NCI-H1436 (cell line): Measurements from ENCODE around the gene EML6.
A peak's percentile ranks its signal among the peaks of the same experiment; 100 is the strongest.

Source experiments
- DNase-seq: peaks from one replicate; lab custom pipeline; 2025; lab: John Stamatoyannopoulos, UW

EML6 gene

DNA sequence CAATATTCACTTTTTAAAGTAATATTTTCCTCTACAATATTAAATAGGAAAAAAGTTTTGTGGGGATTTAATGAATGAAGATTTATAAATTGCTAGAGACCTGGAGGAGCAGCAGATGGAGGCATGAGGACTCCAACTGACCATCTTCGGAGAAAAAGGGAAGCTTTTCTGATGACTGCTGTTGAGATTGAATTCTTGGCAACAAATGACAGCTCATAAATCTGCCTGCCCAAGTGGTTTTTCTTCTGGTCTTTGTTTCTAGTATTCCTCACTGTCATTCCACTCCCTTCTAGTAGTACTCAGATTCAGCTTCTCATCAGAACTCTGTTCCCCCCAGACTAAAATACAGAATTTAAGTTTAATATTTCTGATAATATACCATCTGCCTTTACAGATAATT lies 157.0 kb downstream of the EML6 start:
- no peak for DNase-seq

DNA sequence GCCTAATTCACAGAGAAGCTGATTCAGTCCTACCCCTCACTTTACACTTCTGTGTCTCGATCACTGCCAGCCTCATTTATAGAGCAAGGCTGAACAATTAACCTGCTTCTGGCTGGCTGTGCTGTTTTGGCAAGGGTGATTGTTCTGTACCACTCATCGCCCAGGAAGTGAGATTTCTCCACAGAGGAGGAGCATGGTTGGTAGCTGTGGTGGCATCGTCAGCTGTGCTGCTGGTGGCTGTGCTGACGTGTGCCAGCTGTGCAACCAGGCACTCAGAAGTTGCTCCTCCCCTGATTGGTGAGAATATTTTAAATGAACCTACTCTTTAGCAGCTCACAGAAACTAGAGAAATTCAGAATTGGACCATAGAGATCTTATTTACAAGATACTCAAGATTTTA lies 158.3 kb downstream of the EML6 start:
- no peak for DNase-seq

DNA sequence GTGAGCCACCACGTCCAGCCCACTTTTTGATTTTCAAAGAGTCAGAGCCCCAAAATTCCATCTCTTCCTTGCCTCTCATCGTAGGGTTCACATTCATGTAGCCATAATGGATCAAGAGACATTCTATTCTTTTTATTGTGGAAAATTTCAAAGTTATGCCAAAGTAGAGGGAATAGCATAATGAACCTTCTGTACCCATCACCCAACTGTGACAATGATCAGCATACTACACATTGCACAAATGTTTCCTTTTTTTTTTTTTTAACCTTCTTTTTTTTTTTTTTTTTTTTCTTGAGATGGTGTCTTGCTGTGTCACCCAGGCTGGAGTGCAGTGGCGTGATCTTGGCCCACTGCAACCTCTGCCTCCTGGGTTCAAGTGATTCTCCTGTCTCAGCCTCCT lies 162.4 kb downstream of the EML6 start:
- DNase-seq: no peak

DNA sequence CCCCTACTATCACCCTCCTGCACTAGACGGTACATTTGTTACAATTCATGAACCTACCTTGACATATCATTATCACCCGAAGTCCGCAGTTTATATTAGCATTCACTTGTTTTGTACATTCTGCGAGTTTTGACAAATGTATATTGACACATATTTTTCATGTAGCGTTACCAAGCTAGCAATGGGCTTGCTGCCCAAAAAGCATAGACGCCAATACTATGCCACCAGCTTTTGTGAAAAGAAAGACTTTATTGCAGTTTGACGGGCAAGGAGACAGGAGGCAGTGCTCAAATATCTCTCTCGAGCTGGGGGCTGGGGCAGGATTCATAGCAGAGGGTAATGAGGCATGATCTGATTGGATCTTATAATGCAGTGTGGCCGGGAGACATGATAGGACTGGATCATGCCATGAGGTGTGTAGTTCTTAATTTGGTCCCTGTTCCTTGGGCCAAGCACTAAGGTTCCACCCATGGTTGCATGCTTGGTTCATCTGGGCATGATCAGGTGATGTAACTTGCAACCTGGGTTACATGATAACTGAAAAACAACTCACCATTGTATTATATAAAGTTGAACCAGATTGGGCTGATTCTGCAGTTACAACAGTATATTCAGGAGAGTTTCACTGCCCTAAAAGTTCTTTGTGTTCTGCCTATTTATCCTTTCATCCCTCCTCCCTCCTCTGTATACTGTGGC lies 164.5 kb downstream of the EML6 start:
- no peak for DNase-seq

DNA sequence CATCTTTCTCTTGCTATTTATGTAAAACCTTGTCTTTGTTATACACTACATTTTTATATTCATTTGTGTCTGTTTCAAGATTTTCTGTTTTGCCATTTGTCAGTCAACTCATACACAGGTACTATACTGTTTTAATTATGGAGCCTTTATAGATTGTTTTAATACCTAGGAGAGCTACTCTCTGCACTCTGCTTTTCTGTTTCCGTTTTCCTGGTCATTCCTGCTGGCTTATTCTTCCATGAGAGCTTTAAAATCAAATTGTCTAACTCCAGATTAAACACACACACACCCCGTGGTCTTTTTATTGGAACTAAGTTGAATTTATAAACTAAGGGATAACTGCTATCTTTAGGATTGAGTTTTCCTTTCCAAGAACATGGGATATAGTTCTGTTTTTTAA lies 165.6 kb downstream of the EML6 start:
- DNase-seq: no peak

DNA sequence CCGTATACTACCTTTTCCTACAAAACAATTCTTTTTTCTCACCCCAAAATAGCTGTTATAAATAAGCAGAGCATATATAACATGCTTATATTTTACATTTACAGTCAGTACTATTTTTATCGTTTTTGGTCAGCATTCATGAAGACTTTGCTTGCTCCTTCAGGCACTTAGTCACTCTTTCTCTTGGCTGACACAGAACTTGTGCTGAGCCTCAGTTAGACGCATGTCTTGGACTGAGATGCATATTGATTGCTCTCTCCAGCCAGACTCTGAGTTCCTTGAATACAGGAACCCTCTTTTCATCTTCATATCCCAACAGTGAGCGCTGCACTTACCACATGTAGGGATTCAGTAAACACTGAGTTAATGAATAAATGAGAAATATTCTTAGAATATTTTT lies 168.4 kb downstream of the EML6 start:
- no peak for DNase-seq

DNA sequence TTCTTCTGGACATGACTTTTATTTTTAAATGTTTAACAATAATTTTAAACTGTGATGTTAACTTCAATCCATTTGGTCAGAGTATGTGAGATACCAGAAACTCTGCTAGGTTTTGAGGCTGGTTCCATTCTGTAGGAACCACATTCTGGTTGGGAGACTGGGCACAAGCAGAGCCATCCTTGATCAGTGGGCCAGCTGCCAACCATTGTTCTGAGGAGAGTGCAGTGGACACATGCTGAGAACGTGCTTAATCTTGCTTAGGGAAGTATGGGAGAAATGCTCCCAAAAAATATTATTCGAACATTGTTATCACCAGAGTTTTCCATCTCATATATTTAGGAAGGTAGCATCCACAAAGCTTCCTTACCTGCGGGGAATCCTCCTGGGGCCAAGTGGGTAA lies 171.0 kb downstream of the EML6 start:
- no peak for DNase-seq

DNA sequence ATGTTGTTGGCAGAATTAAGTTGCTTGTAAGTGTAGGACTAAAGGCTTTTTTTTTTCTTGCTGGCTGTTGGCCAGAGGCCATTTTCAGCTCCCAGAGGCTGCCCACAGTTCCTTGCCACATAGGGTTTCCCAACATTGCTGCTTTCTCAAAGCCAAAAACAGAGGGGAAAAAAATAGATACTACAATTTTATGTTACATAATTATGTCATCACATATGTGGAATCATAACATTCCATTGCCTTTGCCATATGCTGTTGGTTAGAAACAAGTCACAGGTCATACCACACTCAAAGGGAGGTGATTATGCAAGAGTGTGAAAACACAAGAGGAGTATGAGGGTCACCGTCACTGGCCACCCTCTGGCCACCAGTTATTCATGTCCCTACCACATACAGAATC lies 172.3 kb downstream of the EML6 start:
- no peak for DNase-seq

DNA sequence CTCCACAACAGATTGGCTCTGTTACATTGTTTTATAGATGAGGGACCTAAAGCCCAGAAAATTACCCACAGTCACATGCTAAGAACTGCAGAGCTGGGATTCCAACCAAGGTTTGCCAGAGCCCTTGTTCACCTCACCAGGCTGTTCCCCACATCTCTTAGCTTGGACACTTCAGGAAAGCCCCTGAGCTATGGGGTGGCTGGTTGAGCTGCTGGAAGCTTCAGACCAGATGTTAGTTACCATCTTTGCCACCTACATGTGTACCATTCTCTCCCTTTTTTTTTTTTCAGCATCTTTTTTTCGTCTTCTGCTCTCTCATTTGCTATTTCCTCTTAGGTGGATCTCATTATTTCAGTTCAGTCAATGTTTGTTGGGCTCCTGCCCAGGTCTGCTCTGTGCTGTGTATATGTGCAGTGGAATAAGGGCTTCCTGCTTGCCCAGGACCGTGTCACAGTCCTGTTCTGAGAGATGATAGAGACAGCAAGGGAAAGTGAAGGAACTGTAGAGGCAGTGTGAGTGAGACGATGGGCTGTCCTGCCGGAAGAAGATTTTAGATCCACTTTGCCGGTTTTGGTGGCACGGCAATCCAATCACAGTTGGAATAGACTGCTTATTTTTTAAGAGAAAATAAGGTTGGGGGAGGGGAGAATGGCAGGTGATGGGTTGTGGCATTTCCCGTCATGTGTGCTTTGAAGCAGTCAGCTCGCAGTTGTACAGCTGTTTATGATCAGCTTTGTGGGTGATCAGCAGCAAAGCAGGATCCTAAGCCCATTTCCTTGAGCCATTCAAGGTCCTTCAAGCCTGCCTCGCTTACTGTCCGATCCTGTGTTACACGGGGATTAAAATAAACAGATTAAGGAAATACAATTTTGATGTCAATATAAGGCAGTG lies 174.2 kb downstream of the EML6 start:
- no peak for DNase-seq

DNA sequence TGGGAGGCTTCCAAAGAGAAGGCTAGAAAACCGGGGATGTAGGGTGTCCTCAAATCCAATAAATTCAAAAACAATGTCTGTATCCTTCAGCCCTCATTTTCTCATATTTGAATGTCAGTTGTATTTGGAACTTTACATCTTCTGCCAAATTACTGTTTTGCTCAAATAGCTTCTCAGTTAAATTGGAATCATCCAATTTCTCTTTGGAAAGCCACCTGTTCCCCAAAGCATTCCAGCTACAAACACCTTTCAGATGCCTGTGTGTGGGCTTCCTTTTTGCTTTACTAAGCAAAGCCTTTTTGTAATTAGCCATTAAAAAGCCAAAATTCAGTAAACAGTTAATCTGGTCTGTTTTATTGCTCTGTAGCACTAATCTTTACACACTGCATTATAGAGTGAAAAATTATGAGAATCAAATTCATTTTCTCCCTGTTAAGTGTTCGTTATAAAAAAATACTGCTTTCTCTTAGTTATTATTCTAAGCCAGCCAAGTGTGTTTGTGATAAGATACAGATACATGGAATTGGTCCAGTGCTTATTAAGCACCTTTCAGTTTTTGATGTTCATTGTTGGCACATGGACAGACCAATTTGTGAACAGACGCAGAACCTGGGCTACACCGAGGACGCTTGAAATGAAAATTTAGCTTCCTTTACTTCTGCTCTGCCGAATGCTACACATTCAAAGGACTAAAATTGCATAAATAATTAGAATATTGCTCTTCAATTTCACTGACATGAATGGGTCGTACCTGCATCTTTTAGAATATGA lies 175.2 kb downstream of the EML6 start:
- no peak for DNase-seq

DNA sequence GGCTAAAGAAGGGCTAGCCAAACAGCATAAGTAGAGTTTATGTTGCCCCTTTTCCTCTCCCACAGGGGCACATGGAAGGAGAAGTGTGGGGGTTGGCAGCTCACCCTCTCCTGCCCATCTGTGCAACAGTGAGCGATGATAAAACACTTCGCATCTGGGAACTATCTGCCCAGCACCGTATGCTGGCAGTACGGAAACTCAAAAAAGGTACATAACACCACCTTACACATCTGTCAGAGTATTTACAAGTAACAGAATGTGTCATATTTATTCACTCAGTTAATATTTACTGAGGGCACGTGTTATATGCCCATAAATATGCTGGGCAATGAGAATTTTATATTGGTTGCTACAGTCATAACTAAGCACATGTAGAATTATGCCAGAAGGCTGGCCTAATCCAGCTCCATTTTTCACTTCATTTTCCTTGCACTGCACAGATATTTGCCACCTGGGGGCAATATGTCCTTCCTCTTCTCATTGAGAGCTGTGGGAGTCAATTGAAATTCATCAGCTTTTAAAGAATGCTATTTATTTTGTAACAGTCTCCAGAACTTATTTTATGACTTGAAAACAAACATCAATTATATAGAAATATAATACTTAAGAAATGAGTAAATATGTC lies 176.2 kb downstream of the EML6 start:
- DNase-seq: peak; percentile 2

DNA sequence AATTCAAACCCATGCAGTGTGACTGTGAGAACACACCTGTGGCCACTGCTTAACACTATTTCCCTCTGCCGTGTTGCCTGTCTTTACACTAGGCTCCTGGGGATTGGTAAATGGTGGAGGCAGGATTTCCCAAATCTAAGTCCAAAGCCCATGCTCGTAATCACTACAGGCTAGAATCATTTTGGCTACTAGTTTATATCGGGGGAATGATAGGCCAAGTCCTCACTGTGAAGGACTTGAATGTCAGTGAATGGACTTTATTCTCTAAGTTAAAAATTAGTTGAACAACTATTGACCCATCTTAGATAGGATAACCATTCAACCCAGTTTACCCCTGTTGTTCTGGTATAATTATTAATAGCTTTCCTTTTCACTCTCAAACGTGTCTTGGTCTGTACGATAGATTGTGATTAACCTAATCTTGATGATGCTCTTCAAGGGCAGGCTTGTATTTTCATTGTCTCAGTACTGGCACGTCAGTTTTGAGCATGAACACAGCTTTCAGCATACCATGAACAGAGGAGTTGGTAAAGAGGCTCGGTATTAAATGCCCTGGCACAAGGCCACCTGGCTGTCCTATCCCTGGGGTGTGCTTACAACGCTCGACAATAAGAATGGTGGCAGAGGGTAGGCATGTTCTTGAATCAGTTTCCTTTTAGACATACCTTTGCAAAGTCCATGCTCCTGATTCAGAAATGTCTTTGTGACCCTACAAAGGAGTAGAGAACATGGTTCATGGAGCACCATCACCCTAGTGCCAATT lies 177.9 kb downstream of the EML6 start:
- DNase-seq: no peak

DNA sequence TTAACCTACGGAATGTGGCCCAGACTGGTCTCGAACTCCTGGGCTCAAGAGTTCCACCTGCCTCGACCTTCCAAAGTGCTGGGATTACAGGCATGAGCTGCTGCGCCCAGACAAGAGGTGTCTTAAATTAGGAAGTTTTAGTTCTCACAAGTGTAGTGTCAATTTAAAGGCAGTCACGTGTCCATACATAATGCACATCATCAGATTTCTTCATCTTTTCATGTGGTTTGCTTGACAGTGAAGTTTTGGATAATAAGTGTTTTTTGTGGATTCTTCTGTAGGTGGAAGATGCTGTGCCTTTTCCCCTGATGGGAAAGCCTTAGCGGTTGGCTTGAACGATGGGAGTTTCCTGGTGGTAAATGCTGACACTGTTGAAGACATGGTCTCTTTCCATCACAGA lies 179.3 kb downstream of the EML6 start:
- DNase-seq: no peak

DNA sequence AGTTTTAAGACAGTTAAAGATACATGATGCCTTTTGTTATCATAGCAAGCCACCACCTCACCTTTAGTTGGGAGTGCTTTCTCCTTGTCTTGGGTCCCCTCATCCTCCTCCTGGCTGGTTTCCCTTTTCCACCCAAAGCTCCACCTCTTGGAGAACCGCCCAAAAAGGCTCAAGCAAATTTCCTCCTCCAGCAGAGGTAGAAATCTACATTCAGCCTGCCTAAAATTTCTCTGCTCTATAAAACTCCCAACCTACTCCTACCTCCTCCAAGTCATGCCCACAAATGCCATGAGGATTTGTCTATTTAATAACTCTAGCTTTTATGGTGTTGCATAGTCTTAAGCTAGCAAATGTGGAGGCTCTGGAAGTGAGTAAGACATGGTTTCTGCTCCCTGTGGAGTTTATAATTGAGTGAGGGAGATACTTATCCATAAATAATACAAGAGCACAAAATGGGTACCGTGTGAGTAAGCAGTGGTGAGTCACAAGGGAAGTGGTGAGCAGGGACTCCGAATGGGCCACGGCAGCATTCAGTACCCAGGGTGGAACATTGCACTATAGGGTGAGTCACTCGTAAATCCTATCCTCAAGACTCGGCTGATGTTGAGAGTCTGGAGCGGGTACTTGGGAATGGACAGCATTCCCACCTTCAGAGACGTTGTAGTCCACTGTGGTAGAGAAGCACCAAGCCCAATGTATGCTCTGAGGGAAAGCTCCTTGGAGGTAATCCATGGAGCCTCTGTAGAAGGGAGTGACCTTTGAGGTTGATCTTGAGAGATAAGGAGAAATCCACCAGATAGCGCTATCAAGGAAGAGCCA lies 180.5 kb downstream of the EML6 start:
- DNase-seq: no peak

DNA sequence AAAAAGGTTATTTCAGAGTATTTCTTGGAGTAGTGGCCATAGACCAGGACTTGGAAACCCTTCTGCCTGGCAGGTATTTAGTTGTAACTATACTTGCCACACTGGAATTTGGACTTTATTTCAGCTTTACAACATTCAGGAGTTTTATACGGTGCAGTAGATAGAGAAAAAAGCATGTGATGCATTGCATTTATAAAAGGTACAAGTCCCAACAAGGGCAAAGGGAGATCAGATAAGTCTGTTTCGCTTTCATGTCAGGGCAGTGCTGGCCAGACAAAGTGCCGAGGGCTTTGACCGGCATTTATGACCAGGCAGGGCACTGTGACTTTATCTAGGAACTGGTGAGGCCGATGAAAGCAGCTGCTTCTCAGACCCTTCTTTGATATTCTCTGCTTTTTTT lies 181.4 kb downstream of the EML6 start:
- DNase-seq: no peak

DNA sequence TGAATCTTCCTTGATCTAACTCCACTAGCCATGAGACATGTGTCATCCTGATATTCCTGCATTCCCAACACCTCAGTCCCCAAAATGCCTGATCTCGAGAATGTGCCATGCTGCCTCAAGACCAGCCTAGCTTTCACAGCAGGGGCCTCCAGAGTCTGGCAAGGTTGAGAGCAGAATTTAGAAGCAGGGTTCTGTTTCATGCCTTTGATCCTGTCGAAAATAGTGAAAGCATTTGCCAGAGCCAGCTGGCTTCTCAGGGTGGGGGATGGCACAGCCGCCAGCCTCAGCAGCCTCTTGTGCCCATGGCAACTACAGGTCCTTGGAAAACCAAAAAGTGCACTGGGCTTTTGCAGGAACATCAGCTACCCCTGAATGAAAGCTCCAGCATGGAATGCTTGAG lies 183.3 kb downstream of the EML6 start:
- DNase-seq: no peak

DNA sequence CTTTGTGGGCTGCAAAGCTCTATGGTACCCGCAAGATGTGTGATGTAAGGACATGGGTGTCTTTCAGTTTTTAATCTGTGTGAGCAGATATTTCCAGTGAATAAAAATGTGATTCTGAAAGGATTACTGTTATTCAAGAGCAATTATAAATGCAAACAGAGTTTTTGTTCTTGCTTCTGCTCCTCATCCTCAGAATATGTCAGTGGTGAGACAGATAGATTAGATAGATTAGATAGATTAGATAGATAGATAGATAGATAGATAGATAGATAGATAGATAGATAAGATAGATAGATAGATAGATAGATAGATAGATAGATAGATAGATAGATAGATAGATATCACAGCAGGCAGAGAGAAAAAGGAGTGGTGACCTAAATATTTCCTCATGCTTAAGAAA lies 184.2 kb downstream of the EML6 start:
- DNase-seq: no peak

DNA sequence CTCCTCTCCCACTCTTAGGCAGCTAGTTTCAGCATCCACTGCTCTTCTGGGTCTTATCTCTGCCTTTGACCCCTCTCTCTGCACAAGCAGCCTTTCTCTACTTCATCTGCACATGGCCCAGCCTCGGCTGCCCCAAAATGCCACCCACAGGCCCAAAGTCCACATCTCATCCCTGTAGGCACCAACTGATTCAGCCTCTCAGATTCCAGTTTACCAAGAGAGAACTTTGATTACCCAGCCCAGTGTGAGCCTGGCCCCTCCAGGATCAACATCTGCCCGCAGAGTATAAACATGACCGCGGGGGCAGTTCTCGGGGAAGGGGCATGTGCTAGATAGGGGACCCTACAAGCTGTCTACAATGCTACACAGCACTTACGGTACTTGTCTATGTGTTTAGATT lies 185.1 kb downstream of the EML6 start:
- DNase-seq: no peak

DNA sequence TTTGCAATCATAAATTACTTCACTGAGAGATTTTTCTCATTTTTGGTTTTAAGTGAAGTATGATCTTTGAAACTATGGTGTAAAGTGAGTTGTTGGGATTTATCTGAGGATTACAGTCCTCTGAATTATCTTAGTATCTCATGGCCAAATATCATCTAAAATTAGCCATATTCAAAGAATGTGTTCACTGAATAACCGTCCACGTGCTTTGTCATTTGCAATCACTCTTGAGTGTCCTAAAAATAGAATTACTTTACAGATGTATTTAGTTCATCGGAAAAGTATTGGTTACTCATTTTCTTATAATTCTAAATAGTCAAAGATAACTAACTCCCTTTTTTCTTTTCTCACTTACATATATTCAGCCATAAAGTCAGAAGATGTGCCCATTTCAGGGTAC lies 185.5 kb downstream of the EML6 start:
- DNase-seq: no peak

DNA sequence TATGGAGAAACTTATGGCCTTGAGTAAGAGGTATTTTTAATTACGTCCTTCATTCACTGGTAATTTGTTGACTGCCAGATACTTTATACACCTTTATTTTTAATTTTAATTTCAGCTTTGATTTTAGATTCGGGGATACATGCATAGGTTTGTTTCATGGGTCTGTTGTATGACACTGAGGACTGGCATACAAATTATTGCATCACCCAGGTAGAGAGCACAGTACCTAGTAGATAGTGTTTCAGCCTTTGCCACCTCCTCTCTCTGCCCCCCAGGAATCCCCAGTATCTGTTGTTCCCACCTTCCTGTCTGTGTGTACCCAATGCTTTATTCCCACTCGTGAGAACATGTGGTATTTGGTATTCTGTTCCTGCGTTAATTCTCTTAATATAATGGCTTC lies 188.8 kb downstream of the EML6 start:
- no peak for DNase-seq

DNA sequence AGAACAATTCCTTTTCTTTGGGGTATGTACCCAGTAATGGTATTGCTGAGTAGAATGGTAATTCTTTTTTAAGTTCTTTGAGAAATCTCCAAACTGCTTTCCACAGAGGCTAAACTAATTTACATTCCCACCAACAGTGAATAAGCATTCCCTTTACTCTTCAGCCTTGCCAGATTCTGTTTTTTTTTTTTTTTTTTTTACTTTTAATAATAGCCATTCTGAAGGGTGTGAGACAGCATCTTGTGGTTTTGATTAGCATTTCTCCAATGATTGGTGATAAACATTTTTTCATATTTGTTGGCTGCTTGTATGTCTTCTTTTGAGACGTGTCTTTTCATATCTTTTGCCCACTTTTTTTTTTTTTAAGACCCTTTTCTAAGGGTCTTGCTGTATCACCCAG lies 189.4 kb downstream of the EML6 start:
- DNase-seq: no peak
